ENCODE measurements around the gene SLC25A39. TPM values are rescaled to one million over a fixed set of nuclear protein-coding genes. Genes with fewer than 3 reads are reported as not detected.

SLC25A39 gene
- total RNA-seq, 2 donors from 2014 or later = 115 to 267 TPM

- DNase-seq = no peak
- H3K27ac ChIP-seq = no peak overlapping the region
- H3K4me1 ChIP-seq = no peaks in the 10 kb centered on the region
- H3K27me3 ChIP-seq = no peaks in the 10 kb centered on the region
- H3K36me3 ChIP-seq = peaks cover 5% of the 10 kb centered on the region
- H3K9ac ChIP-seq (ENCODE audit: low read depth in 2 of 2, low read length in 2 of 2) = no peak overlapping the region
- intact Hi-C loops (cut with DNase I) = no loop called here
- TF ChIP-seq CTCF (IDR thresholded peaks at IDR 0.05) = no peak
- no peaks in the 10 kb centered on the region for H3K9me3 ChIP-seq
- no peak overlapping the region for H3K4me3 ChIP-seq
These were observed 27.6 kb upstream of the SLC25A39 start for GRCh38 chr17:44351961-44352827.

GRCh38 chr17:44351464-44351863 lies 26.8 kb upstream of the SLC25A39 start:
- TF ChIP-seq CTCF (IDR thresholded peaks at IDR 0.05) = no peak
- intact Hi-C loops (cut with DNase I) = no loop called here
- Histone ChIP-seq H3K9ac (ENCODE audit: low read depth in 2 of 2, low read length in 2 of 2) (no peak overlapping the region), H3K9me3 (no peaks in the 10 kb centered on the region), H3K4me3 (no peak overlapping the region), H3K27ac (no peak overlapping the region), H3K27me3 (no peaks in the 10 kb centered on the region), H3K36me3 (peaks cover 5% of the 10 kb centered on the region), H3K4me1 (peaks cover under 1% of the 10 kb centered on the region)
- DNase-seq = no peak

- peak; percentile 74 for DNase-seq
- Histone ChIP-seq H3K4me1 (peaks cover 6% of the 10 kb centered on the region), H3K27me3 (no peaks in the 10 kb centered on the region), H3K4me3 (no peak overlapping the region), H3K27ac (no peak overlapping the region), H3K9ac (ENCODE audit: low read depth in 2 of 2, low read length in 2 of 2) (no peak overlapping the region), H3K9me3 (no peaks in the 10 kb centered on the region), H3K36me3 (peaks cover 5% of the 10 kb centered on the region)
- TF ChIP-seq CTCF (IDR thresholded peaks at IDR 0.05) = peak; percentile 80
- intact Hi-C loops (cut with DNase I) = no loop called here
These were observed 26.2 kb upstream of the SLC25A39 start for GRCh38 chr17:44350733-44351226.

GRCh38 chr17:44349553-44350070 lies 25.0 kb upstream of the SLC25A39 start:
- H3K9ac ChIP-seq (ENCODE audit: low read depth in 2 of 2, low read length in 2 of 2) = no peak overlapping the region
- no peak for DNase-seq
- intact Hi-C loops (cut with DNase I) = no loop called here
- H3K9me3 ChIP-seq = no peaks in the 10 kb centered on the region
- H3K4me1 ChIP-seq = peaks cover 6% of the 10 kb centered on the region
- no peaks in the 10 kb centered on the region for H3K27me3 ChIP-seq
- no peak overlapping the region for H3K4me3 ChIP-seq
- H3K27ac ChIP-seq = no peak overlapping the region
- TF ChIP-seq CTCF (IDR thresholded peaks at IDR 0.05) = no peak
- peaks cover 5% of the 10 kb centered on the region for H3K36me3 ChIP-seq

- TF ChIP-seq CTCF (IDR thresholded peaks at IDR 0.05) = no peak
- peaks cover 5% of the 10 kb centered on the region for H3K36me3 ChIP-seq
- no peaks in the 10 kb centered on the region for H3K27me3 ChIP-seq
- no peak overlapping the region for H3K4me3 ChIP-seq
- intact Hi-C loops (cut with DNase I) = no loop called here
- no peak overlapping the region for H3K9ac ChIP-seq (ENCODE audit: low read depth in 2 of 2, low read length in 2 of 2)
- DNase-seq = no peak
- peaks cover 6% of the 10 kb centered on the region for H3K4me1 ChIP-seq
- no peak overlapping the region for H3K27ac ChIP-seq
- no peaks in the 10 kb centered on the region for H3K9me3 ChIP-seq
These were observed 24.4 kb upstream of the SLC25A39 start for GRCh38 chr17:44348988-44349364.

All from colonic mucosa (tissue), 4 donors.